WTC11 (cell line): ENCODE measurements around the gene RAD21L1. TPM values are rescaled to one million over a fixed set of nuclear protein-coding genes. Genes with fewer than 3 reads are reported as not detected.
A peak's percentile ranks its signal among the peaks of the same experiment; 100 is the strongest.

Experiments
- ATAC-seq: fragments of 200-7000 bp; cut with Tn5 transposase; 2 replicates; pipeline ENCODE4 v1.10.0; 2021; ENCODE audit warnings: mild to moderate bottlenecking, moderate library complexity
- CTCF ChIA-PET: fragments of 300-600 bp; sonication (Branson Sonifier 250); formaldehyde crosslinking; loops from one replicate; lab custom pipeline; 2021; ENCODE audit warnings: antibody characterized with exemption; lab: Charles Lee
- POLR2A ChIA-PET: fragments of 350-600 bp; sonication (Branson Sonifier 250); formaldehyde crosslinking; loops from one replicate; lab custom pipeline; 2021; ENCODE audit warnings: antibody characterized with exemption; lab: Charles Lee
- DNase-seq: peaks from one replicate; pipeline ENCODE4 v3.0.0; 2021; ENCODE audit warnings: low spot score
- H3K27ac Mint-ChIP-seq: 2 replicates; pipeline ENCODE4 v1.8.0; 2021; ENCODE audit warnings: mixed read lengths
- H3K27me3 Mint-ChIP-seq: 2 replicates; pipeline ENCODE4 v1.8.0; 2021; ENCODE audit warnings: low read depth, mild to moderate bottlenecking, moderate library complexity, mixed read lengths
- H3K36me3 Mint-ChIP-seq: 2 replicates; pipeline ENCODE4 v1.8.0; 2021; ENCODE audit warnings: mixed read lengths
- H3K4me1 Mint-ChIP-seq: 2 replicates; pipeline ENCODE4 v1.8.0; 2022; ENCODE audit warnings: mixed read lengths
- H3K4me3 Mint-ChIP-seq: 2 replicates; pipeline ENCODE4 v1.8.0; 2021; ENCODE audit warnings: mild to moderate bottlenecking, moderate library complexity, mixed read lengths
- H3K9me3 Mint-ChIP-seq: 2 replicates; pipeline ENCODE4 v1.8.0; 2021; ENCODE audit warnings: mixed read lengths
- CREM ChIP-seq: sonication (generic); formaldehyde crosslinking; IDR thresholded peaks from 2 replicates; pipeline ENCODE4 v1.8.1; 2022; ENCODE audit warnings: mild to moderate bottlenecking, missing genetic modification reagents, moderate library complexity
- GTF2I ChIP-seq: fragments of 250-450 bp; sonication (Bioruptor Pico); conservative IDR thresholded peaks from 2 replicates; pipeline ENCODE4 v1.4.0; 2021; ENCODE audit warnings: mild to moderate bottlenecking
- IRF2 ChIP-seq: sonication (generic); formaldehyde crosslinking; IDR thresholded peaks from 2 replicates; pipeline ENCODE4 v1.8.0; 2022; ENCODE audit warnings: low read depth, missing genetic modification reagents, borderline replicate concordance
- ZNF317 ChIP-seq: sonication (generic); formaldehyde crosslinking; IDR thresholded peaks from 2 replicates; pipeline ENCODE4 v1.8.1; 2023; ENCODE audit warnings: low read depth, mild to moderate bottlenecking, moderate library complexity, missing genetic modification reagents, borderline replicate concordance
- ZNF671 ChIP-seq: fragments of 250-450 bp; sonication (Bioruptor Pico); IDR thresholded peaks from 2 replicates; pipeline ENCODE4 v1.8.0; 2021; ENCODE audit warnings: mild to moderate bottlenecking
- total RNA-seq: library from RNA; stranded (reverse); gene quantifications from 3 replicates; pipeline ENCODE4 v1.2.3, GENCODE V29; 2021
- TF ChIP-seq, protein P1 (sequence below): sonication (generic); formaldehyde crosslinking; IDR thresholded peaks from 2 replicates; pipeline ENCODE4 v1.8.1; 2022; ENCODE audit warnings: mild to moderate bottlenecking, missing genetic modification reagents, moderate library complexity, borderline replicate concordance
- TF ChIP-seq, protein P2 (sequence below): sonication (generic); formaldehyde crosslinking; IDR thresholded peaks from 2 replicates; pipeline ENCODE4 v1.8.1; 2023; ENCODE audit warnings: mild to moderate bottlenecking, moderate library complexity, missing genetic modification reagents
- TF ChIP-seq, protein P3 (sequence below): sonication (generic); formaldehyde crosslinking; IDR thresholded peaks from 2 replicates; pipeline ENCODE4 v1.8.0; 2022; ENCODE audit warnings: mild to moderate bottlenecking, missing genetic modification reagents
- TF ChIP-seq, protein P4 (sequence below): fragments of 250-450 bp; sonication (Bioruptor Pico); IDR thresholded peaks from 2 replicates; pipeline ENCODE4 v1.9.0; 2021; ENCODE audit warnings: mild to moderate bottlenecking, borderline replicate concordance
- TF ChIP-seq, protein P5 (sequence below): fragments of 200-600 bp; IDR thresholded peaks from 2 replicates; pipeline ENCODE4 v1.8.0; 2022; ENCODE audit warnings: antibody characterized with exemption

RAD21L1 gene
- total RNA-seq, 1 experiment from 2014 or later = 0.77 TPM

DNA sequence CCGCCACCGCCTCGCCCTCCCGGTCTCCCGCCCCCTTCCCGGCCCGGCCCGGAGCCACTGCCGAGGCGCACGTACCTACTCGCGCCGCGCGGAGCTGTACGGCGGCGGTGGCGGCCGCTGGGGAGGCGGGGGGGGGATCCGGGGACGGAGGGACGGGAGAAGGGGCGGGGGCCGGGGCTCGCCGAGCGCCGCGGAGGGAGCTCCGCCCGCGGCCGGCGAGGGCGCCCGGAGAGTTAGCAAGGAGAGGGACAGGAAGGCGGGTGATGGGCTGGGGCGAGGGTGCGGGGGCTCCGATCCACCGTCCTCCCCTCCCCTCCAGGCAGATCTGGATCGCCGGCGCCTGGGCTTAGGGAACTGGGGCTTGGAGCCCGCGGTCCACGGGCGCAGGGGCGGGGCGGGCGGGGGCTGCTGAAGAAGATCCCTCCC, 40.5 kb upstream of the RAD21L1 start:
- H3K27me3 Mint-ChIP-seq = peaks cover 38% of the 10 kb centered on the region
- ATAC-seq = peak; percentile 40
- TF ChIP-seq ZNF671 (CRISPR knock-in tag) = no peak
- TF ChIP-seq IRF2 (CRISPR knock-in tag) = no peak
- TF ChIP-seq, protein P1, sequence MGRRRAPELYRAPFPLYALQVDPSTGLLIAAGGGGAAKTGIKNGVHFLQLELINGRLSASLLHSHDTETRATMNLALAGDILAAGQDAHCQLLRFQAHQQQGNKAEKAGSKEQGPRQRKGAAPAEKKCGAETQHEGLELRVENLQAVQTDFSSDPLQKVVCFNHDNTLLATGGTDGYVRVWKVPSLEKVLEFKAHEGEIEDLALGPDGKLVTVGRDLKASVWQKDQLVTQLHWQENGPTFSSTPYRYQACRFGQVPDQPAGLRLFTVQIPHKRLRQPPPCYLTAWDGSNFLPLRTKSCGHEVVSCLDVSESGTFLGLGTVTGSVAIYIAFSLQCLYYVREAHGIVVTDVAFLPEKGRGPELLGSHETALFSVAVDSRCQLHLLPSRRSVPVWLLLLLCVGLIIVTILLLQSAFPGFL = no peak
- TF ChIP-seq, protein P2, sequence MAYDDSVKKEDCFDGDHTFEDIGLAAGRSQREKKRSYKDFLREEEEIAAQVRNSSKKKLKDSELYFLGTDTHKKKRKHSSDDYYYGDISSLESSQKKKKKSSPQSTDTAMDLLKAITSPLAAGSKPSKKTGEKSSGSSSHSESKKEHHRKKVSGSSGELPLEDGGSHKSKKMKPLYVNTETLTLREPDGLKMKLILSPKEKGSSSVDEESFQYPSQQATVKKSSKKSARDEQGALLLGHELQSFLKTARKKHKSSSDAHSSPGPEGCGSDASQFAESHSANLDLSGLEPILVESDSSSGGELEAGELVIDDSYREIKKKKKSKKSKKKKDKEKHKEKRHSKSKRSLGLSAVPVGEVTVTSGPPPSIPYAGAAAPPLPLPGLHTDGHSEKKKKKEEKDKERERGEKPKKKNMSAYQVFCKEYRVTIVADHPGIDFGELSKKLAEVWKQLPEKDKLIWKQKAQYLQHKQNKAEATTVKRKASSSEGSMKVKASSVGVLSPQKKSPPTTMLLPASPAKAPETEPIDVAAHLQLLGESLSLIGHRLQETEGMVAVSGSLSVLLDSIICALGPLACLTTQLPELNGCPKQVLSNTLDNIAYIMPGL (CRISPR knock-in tag) = no peak
- TF ChIP-seq ZNF317 (CRISPR knock-in tag) = no peak
- TF ChIP-seq, protein P3, sequence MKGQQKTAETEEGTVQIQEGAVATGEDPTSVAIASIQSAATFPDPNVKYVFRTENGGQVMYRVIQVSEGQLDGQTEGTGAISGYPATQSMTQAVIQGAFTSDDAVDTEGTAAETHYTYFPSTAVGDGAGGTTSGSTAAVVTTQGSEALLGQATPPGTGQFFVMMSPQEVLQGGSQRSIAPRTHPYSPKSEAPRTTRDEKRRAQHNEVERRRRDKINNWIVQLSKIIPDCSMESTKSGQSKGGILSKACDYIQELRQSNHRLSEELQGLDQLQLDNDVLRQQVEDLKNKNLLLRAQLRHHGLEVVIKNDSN (CRISPR knock-in tag) = no peak
- TF ChIP-seq, all 79 proteins: peak for 0
- Mint-ChIP-seq H3K4me3 (no peak overlapping the region), H3K36me3 (no peaks in the 10 kb centered on the region), H3K4me1 (peaks cover 21% of the 10 kb centered on the region), H3K27ac (no peak overlapping the region), H3K9me3 (no peaks in the 10 kb centered on the region)
- CTCF ChIA-PET = interaction anchor here (0.6 to 1.3 kb wide), 8 partner anchors 14 to 281 kb away, joined by 3 to 5 read pairs (median 3); partner anchors contain the start of genes NSFL1C and RAD21L1
- POLR2A ChIA-PET = interaction anchor here (0.9 kb wide), 1 partner anchor 13 kb away, joined by 3 read pairs; no protein-coding TSS in a partner anchor
- peak; percentile 47 for DNase-seq

DNA sequence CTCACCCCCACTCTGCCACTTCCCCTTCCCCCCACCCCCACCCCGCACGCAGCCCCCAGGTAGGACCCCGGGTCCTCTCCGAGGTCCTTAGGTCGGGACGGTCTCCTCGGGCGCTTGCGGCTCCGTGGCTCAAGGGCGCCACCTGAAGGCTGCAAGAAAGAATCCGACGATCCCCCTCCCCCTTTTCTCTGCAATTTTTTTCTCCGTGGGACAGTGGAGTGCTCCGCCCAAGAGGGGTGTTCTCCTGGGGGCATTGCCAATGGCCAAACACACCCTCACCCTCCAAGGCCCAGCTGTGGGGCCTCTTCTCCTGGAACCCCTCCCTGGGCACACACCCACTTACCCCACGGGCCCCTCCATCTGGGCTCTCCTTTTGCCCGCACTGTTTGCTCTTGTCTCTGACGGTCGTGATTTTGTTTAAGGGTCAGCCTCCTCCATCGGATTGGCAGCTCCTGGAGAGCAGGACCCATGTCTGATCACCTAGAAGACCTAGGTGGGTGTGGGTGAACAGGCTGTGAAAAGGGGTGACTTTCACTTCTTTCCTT, 40.0 kb upstream of the RAD21L1 start:
- Mint-ChIP-seq H3K4me1 (peaks cover 21% of the 10 kb centered on the region), H3K27ac (no peak overlapping the region), H3K36me3 (no peaks in the 10 kb centered on the region), H3K4me3 (peak overlapping the region; percentile 70), H3K9me3 (no peaks in the 10 kb centered on the region), H3K27me3 (peaks cover 43% of the 10 kb centered on the region)
- DNase-seq (peak; percentile 70), ATAC-seq (peak; percentile 71)
- POLR2A ChIA-PET = interaction anchor here (0.9 kb wide), 1 partner anchor 13 kb away, joined by 3 read pairs; no protein-coding TSS in a partner anchor
- CTCF ChIA-PET = interaction anchor here (0.6 to 2.3 kb wide), 7 partner anchors 11 to 280 kb away, joined by 3 to 6 read pairs (median 3); partner anchors contain the start of genes NSFL1C and RAD21L1
- TF ChIP-seq CREM (CRISPR knock-in tag) = no peak
- no peak for TF ChIP-seq GTF2I (CRISPR knock-in tag)
- TF ChIP-seq, protein P4, sequence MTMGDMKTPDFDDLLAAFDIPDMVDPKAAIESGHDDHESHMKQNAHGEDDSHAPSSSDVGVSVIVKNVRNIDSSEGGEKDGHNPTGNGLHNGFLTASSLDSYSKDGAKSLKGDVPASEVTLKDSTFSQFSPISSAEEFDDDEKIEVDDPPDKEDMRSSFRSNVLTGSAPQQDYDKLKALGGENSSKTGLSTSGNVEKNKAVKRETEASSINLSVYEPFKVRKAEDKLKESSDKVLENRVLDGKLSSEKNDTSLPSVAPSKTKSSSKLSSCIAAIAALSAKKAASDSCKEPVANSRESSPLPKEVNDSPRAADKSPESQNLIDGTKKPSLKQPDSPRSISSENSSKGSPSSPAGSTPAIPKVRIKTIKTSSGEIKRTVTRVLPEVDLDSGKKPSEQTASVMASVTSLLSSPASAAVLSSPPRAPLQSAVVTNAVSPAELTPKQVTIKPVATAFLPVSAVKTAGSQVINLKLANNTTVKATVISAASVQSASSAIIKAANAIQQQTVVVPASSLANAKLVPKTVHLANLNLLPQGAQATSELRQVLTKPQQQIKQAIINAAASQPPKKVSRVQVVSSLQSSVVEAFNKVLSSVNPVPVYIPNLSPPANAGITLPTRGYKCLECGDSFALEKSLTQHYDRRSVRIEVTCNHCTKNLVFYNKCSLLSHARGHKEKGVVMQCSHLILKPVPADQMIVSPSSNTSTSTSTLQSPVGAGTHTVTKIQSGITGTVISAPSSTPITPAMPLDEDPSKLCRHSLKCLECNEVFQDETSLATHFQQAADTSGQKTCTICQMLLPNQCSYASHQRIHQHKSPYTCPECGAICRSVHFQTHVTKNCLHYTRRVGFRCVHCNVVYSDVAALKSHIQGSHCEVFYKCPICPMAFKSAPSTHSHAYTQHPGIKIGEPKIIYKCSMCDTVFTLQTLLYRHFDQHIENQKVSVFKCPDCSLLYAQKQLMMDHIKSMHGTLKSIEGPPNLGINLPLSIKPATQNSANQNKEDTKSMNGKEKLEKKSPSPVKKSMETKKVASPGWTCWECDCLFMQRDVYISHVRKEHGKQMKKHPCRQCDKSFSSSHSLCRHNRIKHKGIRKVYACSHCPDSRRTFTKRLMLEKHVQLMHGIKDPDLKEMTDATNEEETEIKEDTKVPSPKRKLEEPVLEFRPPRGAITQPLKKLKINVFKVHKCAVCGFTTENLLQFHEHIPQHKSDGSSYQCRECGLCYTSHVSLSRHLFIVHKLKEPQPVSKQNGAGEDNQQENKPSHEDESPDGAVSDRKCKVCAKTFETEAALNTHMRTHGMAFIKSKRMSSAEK (CRISPR knock-in tag) = no peak
- TF ChIP-seq, protein P5, sequence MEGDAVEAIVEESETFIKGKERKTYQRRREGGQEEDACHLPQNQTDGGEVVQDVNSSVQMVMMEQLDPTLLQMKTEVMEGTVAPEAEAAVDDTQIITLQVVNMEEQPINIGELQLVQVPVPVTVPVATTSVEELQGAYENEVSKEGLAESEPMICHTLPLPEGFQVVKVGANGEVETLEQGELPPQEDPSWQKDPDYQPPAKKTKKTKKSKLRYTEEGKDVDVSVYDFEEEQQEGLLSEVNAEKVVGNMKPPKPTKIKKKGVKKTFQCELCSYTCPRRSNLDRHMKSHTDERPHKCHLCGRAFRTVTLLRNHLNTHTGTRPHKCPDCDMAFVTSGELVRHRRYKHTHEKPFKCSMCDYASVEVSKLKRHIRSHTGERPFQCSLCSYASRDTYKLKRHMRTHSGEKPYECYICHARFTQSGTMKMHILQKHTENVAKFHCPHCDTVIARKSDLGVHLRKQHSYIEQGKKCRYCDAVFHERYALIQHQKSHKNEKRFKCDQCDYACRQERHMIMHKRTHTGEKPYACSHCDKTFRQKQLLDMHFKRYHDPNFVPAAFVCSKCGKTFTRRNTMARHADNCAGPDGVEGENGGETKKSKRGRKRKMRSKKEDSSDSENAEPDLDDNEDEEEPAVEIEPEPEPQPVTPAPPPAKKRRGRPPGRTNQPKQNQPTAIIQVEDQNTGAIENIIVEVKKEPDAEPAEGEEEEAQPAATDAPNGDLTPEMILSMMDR = peak; percentile 50
